HepG2 (cell line): Measurements from ENCODE around the gene SLC35F1. TPM values are rescaled to one million over a fixed set of nuclear protein-coding genes. Genes with fewer than 3 reads are reported as not detected.

Experiments used
- CCDC6 ChIP-seq: sonication (generic); formaldehyde crosslinking; IDR thresholded peaks from 2 replicates; pipeline ENCODE4 v1.8.1; 2022; ENCODE audit warnings: mild to moderate bottlenecking, missing genetic modification reagents, moderate library complexity
- IKZF4 ChIP-seq: sonication (generic); formaldehyde crosslinking; IDR thresholded peaks from 2 replicates; pipeline ENCODE4 v1.5.1; 2020; ENCODE audit warnings: borderline replicate concordance, mild to moderate bottlenecking, low read depth, missing genetic modification reagents; ENCODE audit errors: not compliant biosample characterization
- NR3C1 ChIP-seq: sonication (generic); formaldehyde crosslinking; IDR thresholded peaks from 2 replicates; pipeline ENCODE4 v1.4.0; 2020; ENCODE audit warnings: missing genetic modification reagents
- RERE ChIP-seq: IDR thresholded peaks from 2 replicates; pipeline ENCODE4 v1.6.1; 2016; ENCODE audit warnings: low read depth, missing genetic modification reagents, missing compliant biosample characterization
- SSRP1 ChIP-seq: IDR thresholded peaks from 2 replicates; pipeline ENCODE4 v1.6.1; 2016; ENCODE audit warnings: control low read depth
- ZNF552 ChIP-seq: sonication (generic); formaldehyde crosslinking; IDR thresholded peaks from 2 replicates; pipeline ENCODE4 v1.9.0; 2022; ENCODE audit warnings: missing genetic modification reagents, mild to moderate bottlenecking, borderline replicate concordance
- polyA plus RNA-seq, 8 experiments: library from polyadenylated mRNA; depleted of rRNA in 3 of 8; stranded (reverse) in 7 of 8; unstranded in 1 of 8; fragments of >200 nt; fragmentation: Illumina TruSeq in 4 of 8; extraction: Trizol in 4 of 8; gene quantifications; 2 replicates each; pipeline versions ENCODE4 v1.2.1 to v1.2.3, GENCODE V29; 2011 to 2016; ENCODE audit warnings: low read depth in 4 of 8, missing spikeins in 1 of 8, mixed read lengths in 1 of 8; ENCODE audit not compliant: insufficient read depth in 1 of 8
- total RNA-seq, 5 experiments: library from RNA; depleted of rRNA; stranded (reverse); fragments of >200 nt; fragmentation: Illumina TruSeq; extraction: Trizol; gene quantifications; 2 replicates each; pipeline ENCODE4 v1.2.3, GENCODE V29; 2016; ENCODE audit warnings: low read depth in 1 of 5
- TF ChIP-seq, protein P1 (sequence below): sonication (generic); formaldehyde crosslinking; IDR thresholded peaks from 2 replicates; pipeline ENCODE4; 2020; ENCODE audit warnings: missing genetic modification reagents, mild to moderate bottlenecking, borderline replicate concordance
- TF ChIP-seq, protein P2 (sequence below): sonication (generic); formaldehyde crosslinking; IDR thresholded peaks from 2 replicates; pipeline ENCODE4 v1.4.0; 2020; ENCODE audit warnings: missing genetic modification reagents, borderline replicate concordance

The SLC35F1 gene
- total and polyA plus RNA-seq, 2 of the 13 experiments (the other 11 are each of a cell fraction or from before 2014, with no cell fraction given): 0.01 TPM; not detected in 1

DNA sequence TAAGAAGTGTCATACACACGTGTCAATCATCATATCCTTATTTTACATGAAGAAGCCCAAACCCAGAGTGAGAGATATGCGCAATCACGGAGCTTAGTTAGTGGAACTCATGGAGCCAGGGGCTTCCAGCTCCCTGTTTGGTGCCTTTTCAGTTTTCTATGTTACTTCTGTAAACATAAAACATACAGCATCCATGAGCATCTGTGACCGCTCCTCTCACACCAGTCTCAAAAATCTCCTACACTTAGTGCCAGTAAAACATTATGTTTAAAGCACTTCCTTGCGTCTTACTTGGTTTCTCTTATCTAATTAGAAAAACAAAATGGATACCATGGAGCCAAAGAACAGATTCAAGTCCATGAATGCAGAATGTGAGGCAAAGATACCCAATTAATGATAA lies 240.4 kb downstream of the SLC35F1 start (continued):
- TF ChIP-seq, protein P1, sequence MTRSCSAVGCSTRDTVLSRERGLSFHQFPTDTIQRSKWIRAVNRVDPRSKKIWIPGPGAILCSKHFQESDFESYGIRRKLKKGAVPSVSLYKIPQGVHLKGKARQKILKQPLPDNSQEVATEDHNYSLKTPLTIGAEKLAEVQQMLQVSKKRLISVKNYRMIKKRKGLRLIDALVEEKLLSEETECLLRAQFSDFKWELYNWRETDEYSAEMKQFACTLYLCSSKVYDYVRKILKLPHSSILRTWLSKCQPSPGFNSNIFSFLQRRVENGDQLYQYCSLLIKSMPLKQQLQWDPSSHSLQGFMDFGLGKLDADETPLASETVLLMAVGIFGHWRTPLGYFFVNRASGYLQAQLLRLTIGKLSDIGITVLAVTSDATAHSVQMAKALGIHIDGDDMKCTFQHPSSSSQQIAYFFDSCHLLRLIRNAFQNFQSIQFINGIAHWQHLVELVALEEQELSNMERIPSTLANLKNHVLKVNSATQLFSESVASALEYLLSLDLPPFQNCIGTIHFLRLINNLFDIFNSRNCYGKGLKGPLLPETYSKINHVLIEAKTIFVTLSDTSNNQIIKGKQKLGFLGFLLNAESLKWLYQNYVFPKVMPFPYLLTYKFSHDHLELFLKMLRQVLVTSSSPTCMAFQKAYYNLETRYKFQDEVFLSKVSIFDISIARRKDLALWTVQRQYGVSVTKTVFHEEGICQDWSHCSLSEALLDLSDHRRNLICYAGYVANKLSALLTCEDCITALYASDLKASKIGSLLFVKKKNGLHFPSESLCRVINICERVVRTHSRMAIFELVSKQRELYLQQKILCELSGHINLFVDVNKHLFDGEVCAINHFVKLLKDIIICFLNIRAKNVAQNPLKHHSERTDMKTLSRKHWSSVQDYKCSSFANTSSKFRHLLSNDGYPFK (CRISPR knock-in tag): no peak
- TF ChIP-seq SSRP1 (CRISPR knock-in tag): no peak
- no peak for TF ChIP-seq RERE (CRISPR knock-in tag)
- TF ChIP-seq IKZF4 (CRISPR knock-in tag): no peak
- no peak for TF ChIP-seq ZNF552
- TF ChIP-seq CCDC6 (CRISPR knock-in tag): no peak
- TF ChIP-seq, protein P2, sequence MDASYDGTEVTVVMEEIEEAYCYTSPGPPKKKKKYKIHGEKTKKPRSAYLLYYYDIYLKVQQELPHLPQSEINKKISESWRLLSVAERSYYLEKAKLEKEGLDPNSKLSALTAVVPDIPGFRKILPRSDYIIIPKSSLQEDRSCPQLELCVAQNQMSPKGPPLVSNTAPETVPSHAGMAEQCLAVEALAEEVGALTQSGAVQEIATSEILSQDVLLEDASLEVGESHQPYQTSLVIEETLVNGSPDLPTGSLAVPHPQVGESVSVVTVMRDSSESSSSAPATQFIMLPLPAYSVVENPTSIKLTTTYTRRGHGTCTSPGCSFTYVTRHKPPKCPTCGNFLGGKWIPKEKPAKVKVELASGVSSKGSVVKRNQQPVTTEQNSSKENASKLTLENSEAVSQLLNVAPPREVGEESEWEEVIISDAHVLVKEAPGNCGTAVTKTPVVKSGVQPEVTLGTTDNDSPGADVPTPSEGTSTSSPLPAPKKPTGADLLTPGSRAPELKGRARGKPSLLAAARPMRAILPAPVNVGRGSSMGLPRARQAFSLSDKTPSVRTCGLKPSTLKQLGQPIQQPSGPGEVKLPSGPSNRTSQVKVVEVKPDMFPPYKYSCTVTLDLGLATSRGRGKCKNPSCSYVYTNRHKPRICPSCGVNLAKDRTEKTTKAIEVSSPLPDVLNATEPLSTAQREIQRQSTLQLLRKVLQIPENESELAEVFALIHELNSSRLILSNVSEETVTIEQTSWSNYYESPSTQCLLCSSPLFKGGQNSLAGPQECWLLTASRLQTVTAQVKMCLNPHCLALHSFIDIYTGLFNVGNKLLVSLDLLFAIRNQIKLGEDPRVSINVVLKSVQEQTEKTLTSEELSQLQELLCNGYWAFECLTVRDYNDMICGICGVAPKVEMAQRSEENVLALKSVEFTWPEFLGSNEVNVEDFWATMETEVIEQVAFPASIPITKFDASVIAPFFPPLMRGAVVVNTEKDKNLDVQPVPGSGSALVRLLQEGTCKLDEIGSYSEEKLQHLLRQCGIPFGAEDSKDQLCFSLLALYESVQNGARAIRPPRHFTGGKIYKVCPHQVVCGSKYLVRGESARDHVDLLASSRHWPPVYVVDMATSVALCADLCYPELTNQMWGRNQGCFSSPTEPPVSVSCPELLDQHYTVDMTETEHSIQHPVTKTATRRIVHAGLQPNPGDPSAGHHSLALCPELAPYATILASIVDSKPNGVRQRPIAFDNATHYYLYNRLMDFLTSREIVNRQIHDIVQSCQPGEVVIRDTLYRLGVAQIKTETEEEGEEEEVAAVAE (CRISPR knock-in tag): no peak
- no peak for TF ChIP-seq NR3C1 (CRISPR knock-in tag)
